ENCODE results near the gene PLPPR1. TPM values are rescaled to one million over a fixed set of nuclear protein-coding genes. Genes with fewer than 3 reads are reported as not detected.
A peak's percentile ranks its signal among the peaks of the same experiment; 100 is the strongest.
"Not testable (repeated sequence)": the region's sequence is repeated elsewhere in the genome, so short reads cannot be mapped to it uniquely, and the experiment has no call there.

Gene PLPPR1
- total RNA-seq = 0.32 TPM

- peak; percentile 82 for ATAC-seq
Measured at GRCh38 chr9:101028346-101029314, at the start of gene PLPPR1. PLPPR1 (plus strand) TSS chr9:101028727.

- no peak for ATAC-seq
Measured at GRCh38 chr9:100989731-100990130, 38.8 kb upstream of the PLPPR1 start.

- no peak for ATAC-seq
Measured at GRCh38 chr9:100990605-100991381, 37.7 kb upstream of the PLPPR1 start.

- ATAC-seq = no peak
Measured at GRCh38 chr9:100992632-100993031, 35.9 kb upstream of the PLPPR1 start.

GRCh38 chr9:100999906-101000544 lies 28.5 kb upstream of the PLPPR1 start:
- ATAC-seq = no peak

GRCh38 chr9:101005246-101005645 lies 23.3 kb upstream of the PLPPR1 start:
- ATAC-seq = no peak

- no peak for ATAC-seq
Measured at GRCh38 chr9:101014566-101014965, 14.0 kb upstream of the PLPPR1 start.

GRCh38 chr9:101018467-101018866 lies 10.1 kb upstream of the PLPPR1 start:
- no peak for ATAC-seq

GRCh38 chr9:101022704-101023103 lies 5.8 kb upstream of the PLPPR1 start:
- ATAC-seq = no peak

GRCh38 chr9:101025940-101026339 lies 2.6 kb upstream of the PLPPR1 start:
- no peak for ATAC-seq

- ATAC-seq = no peak
Measured at GRCh38 chr9:101026824-101027223, 1.7 kb upstream of the PLPPR1 start.

GRCh38 chr9:101027236-101027635 lies 1.3 kb upstream of the PLPPR1 start:
- no peak for ATAC-seq

- ATAC-seq = no peak
Measured at GRCh38 chr9:101027733-101028345, 688 bp upstream of the PLPPR1 start.

- no peak for ATAC-seq
Measured at GRCh38 chr9:101029315-101030085, 973 bp downstream of the PLPPR1 start.

GRCh38 chr9:101030086-101030391 lies 1.5 kb downstream of the PLPPR1 start:
- ATAC-seq = no peak

GRCh38 chr9:101032426-101032825 lies 3.9 kb downstream of the PLPPR1 start:
- no peak for ATAC-seq

- ATAC-seq = no peak
Measured at GRCh38 chr9:101034222-101034621, 5.7 kb downstream of the PLPPR1 start.

- ATAC-seq = no peak
Measured at GRCh38 chr9:101035098-101035497, 6.6 kb downstream of the PLPPR1 start.

- ATAC-seq = no peak
Measured at GRCh38 chr9:101037430-101037829, 8.9 kb downstream of the PLPPR1 start.

GRCh38 chr9:101038488-101038887 lies 10.0 kb downstream of the PLPPR1 start:
- no peak for ATAC-seq

GRCh38 chr9:101039581-101039980 lies 11.1 kb downstream of the PLPPR1 start:
- ATAC-seq = not testable (repeated sequence)

- ATAC-seq = no peak
Measured at GRCh38 chr9:101047848-101048397, 19.4 kb downstream of the PLPPR1 start.

All from esophagus mucosa (tissue), 1 donor.